ENCODE results near the gene THAP12.

GRCh38 chr11:76302996-76303395, 77.9 kb downstream of the THAP12 start:
- TF ChIP-seq CTCF (IDR thresholded peaks at IDR 0.05) (no peak), EP300 (IDR thresholded peaks at IDR 0.05; ENCODE audit: low read depth) (no peak), POLR2A (IDR thresholded peaks at IDR 0.05) (no peak)
